Measurements from ENCODE around the gene PDE4B. TPM values are rescaled to one million over a fixed set of nuclear protein-coding genes. Genes with fewer than 3 reads are reported as not detected.
"Not testable (repeated sequence)": the region's sequence is repeated elsewhere in the genome, so short reads cannot be mapped to it uniquely, and the experiment has no call there.

PDE4B gene
- polyA plus RNA-seq, 6 donors from 2014 or later: 126 to 400 (median 150) TPM

- Mint-ChIP-seq H3K9me3 (no peaks in the 10 kb centered on the region), H3K36me3 (no peaks in the 10 kb centered on the region), H3K27me3 (peaks cover 0 to 28% (median 6%) of the 10 kb centered on the region in 3 donors), H3K27ac (no peak overlapping the region), H3K4me3 (no peak overlapping the region), H3K4me1 (no peaks in the 10 kb centered on the region)
- ATAC-seq (ENCODE audit: low read depth in 2 of 2) (no peak), DNase-seq (no peak)
Measured at GRCh38 chr1:65998763-65999583, 206.3 kb downstream of the PDE4B start.

GRCh38 chr1:66000033-66000637 lies 207.4 kb downstream of the PDE4B start:
- Mint-ChIP-seq H3K36me3 (no peaks in the 10 kb centered on the region), H3K27me3 (peaks cover 0 to 28% (median 6%) of the 10 kb centered on the region in 3 donors), H3K4me3 (no peak overlapping the region), H3K4me1 (no peaks in the 10 kb centered on the region), H3K9me3 (no peaks in the 10 kb centered on the region), H3K27ac (no peak overlapping the region)
- ATAC-seq (ENCODE audit: low read depth in 2 of 2) (no peak), DNase-seq (no peak)

GRCh38 chr1:66003690-66004089 lies 211.0 kb downstream of the PDE4B start:
- Mint-ChIP-seq H3K36me3 (no peaks in the 10 kb centered on the region), H3K27ac (no peak overlapping the region), H3K27me3 (peaks cover 0 to 18% (median 6%) of the 10 kb centered on the region in 3 donors), H3K9me3 (peaks cover 0 to 2% (median 0%) of the 10 kb centered on the region in 7 donors), H3K4me3 (no peak overlapping the region), H3K4me1 (no peaks in the 10 kb centered on the region)
- ATAC-seq (ENCODE audit: low read depth in 2 of 2) (no peak), DNase-seq (no peak)

GRCh38 chr1:66006534-66006933 lies 213.8 kb downstream of the PDE4B start:
- not testable (repeated sequence) for H3K4me1 Mint-ChIP-seq; DNase-seq; ATAC-seq (ENCODE audit: low read depth in 2 of 2); H3K27ac Mint-ChIP-seq; H3K36me3 Mint-ChIP-seq; H3K9me3 Mint-ChIP-seq
- Mint-ChIP-seq H3K27me3 (peaks cover 0 to 12% (median 0%) of the 10 kb centered on the region in 3 donors), H3K4me3 (peak overlapping the region in 1 of 8 donors; percentile 25)

GRCh38 chr1:66012106-66012784 lies 219.6 kb downstream of the PDE4B start:
- ATAC-seq (ENCODE audit: low read depth in 2 of 2): no peak
- H3K27ac Mint-ChIP-seq: no peak overlapping the region
- H3K9me3 Mint-ChIP-seq: peaks cover 0 to 2% (median 0%) of the 10 kb centered on the region in 7 donors
- DNase-seq: no peak
- no peak overlapping the region for H3K4me3 Mint-ChIP-seq
- no peaks in the 10 kb centered on the region for H3K36me3 Mint-ChIP-seq
- H3K4me1 Mint-ChIP-seq: no peaks in the 10 kb centered on the region
- H3K27me3 Mint-ChIP-seq: peaks cover 0 to 12% (median 0%) of the 10 kb centered on the region in 3 donors

- ATAC-seq (ENCODE audit: low read depth in 2 of 2) (no peak), DNase-seq (no peak)
- H3K9me3 Mint-ChIP-seq: no peaks in the 10 kb centered on the region
- no peaks in the 10 kb centered on the region for H3K36me3 Mint-ChIP-seq
- no peak overlapping the region for H3K27ac Mint-ChIP-seq
- H3K4me1 Mint-ChIP-seq: no peaks in the 10 kb centered on the region
- peaks cover 0 to 12% (median 0%) of the 10 kb centered on the region in 3 donors for H3K27me3 Mint-ChIP-seq
- H3K4me3 Mint-ChIP-seq: no peak overlapping the region
Measured at GRCh38 chr1:66013371-66013770, 220.7 kb downstream of the PDE4B start.

GRCh38 chr1:66022904-66023620 lies 230.4 kb downstream of the PDE4B start:
- Mint-ChIP-seq H3K9me3 (peaks cover 0 to 5% (median 0%) of the 10 kb centered on the region in 7 donors), H3K27ac (no peak overlapping the region), H3K27me3 (no peaks in the 10 kb centered on the region), H3K36me3 (no peaks in the 10 kb centered on the region), H3K4me3 (no peak overlapping the region), H3K4me1 (no peaks in the 10 kb centered on the region)
- no peak for DNase-seq
- ATAC-seq (ENCODE audit: low read depth in 2 of 2): no peak

- H3K27ac Mint-ChIP-seq: no peak overlapping the region
- DNase-seq (no peak), ATAC-seq (ENCODE audit: low read depth in 2 of 2) (no peak)
- H3K27me3 Mint-ChIP-seq: no peaks in the 10 kb centered on the region
- no peak overlapping the region for H3K4me3 Mint-ChIP-seq
- peaks cover 0 to 18% (median 6%) of the 10 kb centered on the region in 7 donors for H3K9me3 Mint-ChIP-seq
- H3K4me1 Mint-ChIP-seq: no peaks in the 10 kb centered on the region
- H3K36me3 Mint-ChIP-seq: peaks cover 0 to 7% of the 10 kb centered on the region in 2 donors
Measured at GRCh38 chr1:66025188-66025587, 232.5 kb downstream of the PDE4B start.

- peaks cover 0 to 7% of the 10 kb centered on the region in 2 donors for H3K36me3 Mint-ChIP-seq
- peak overlapping the region in 1 of 6 donors; percentile 73 for H3K27ac Mint-ChIP-seq
- H3K4me1 Mint-ChIP-seq: no peaks in the 10 kb centered on the region
- no peak overlapping the region for H3K4me3 Mint-ChIP-seq
- no peaks in the 10 kb centered on the region for H3K27me3 Mint-ChIP-seq
- H3K9me3 Mint-ChIP-seq: peaks cover 0 to 19% (median 9%) of the 10 kb centered on the region in 7 donors
- ATAC-seq (ENCODE audit: low read depth in 2 of 2) (no peak), DNase-seq (no peak)
Measured at GRCh38 chr1:66028035-66028434, 235.3 kb downstream of the PDE4B start.

- peaks cover 0 to 4% of the 10 kb centered on the region in 2 donors for H3K36me3 Mint-ChIP-seq
Measured at GRCh38 chr1:66033781-66034180, 241.1 kb downstream of the PDE4B start.

GRCh38 chr1:66035616-66036245 lies 243.0 kb downstream of the PDE4B start:
- Mint-ChIP-seq H3K36me3 (no peaks in the 10 kb centered on the region), H3K4me3 (no peak overlapping the region), H3K9me3 (peaks cover 0 to 5% (median 3%) of the 10 kb centered on the region in 7 donors), H3K27ac (no peak overlapping the region), H3K27me3 (peaks cover 0 to 27% (median 6%) of the 10 kb centered on the region in 3 donors), H3K4me1 (no peaks in the 10 kb centered on the region)
- ATAC-seq (ENCODE audit: low read depth in 2 of 2) (no peak), DNase-seq (no peak)

More at GRCh38 chr1:66033781-66034180, 241.1 kb downstream of the PDE4B start:
- H3K27ac Mint-ChIP-seq: no peak overlapping the region
- DNase-seq (no peak), ATAC-seq (ENCODE audit: low read depth in 2 of 2) (no peak)
- H3K4me1 Mint-ChIP-seq: no peaks in the 10 kb centered on the region
- H3K27me3 Mint-ChIP-seq: peaks cover 0 to 26% (median 6%) of the 10 kb centered on the region in 3 donors
- H3K4me3 Mint-ChIP-seq: no peak overlapping the region
- H3K9me3 Mint-ChIP-seq: peaks cover 0 to 17% (median 13%) of the 10 kb centered on the region in 7 donors

GRCh38 chr1:66041654-66042053 lies 249.0 kb downstream of the PDE4B start:
- ATAC-seq (ENCODE audit: low read depth in 2 of 2) (no peak), DNase-seq (no peak)
- Mint-ChIP-seq H3K36me3 (no peaks in the 10 kb centered on the region), H3K4me3 (no peak overlapping the region), H3K4me1 (no peaks in the 10 kb centered on the region), H3K27me3 (peaks cover 0 to 22% (median 6%) of the 10 kb centered on the region in 3 donors), H3K9me3 (peaks cover 0 to 5% (median under 1%) of the 10 kb centered on the region in 7 donors), H3K27ac (no peak overlapping the region)

- Mint-ChIP-seq H3K27ac (no peak overlapping the region), H3K4me1 (no peaks in the 10 kb centered on the region), H3K27me3 (peaks cover 0 to 18% (median 4%) of the 10 kb centered on the region in 3 donors), H3K9me3 (peaks cover 0 to 3% (median 0%) of the 10 kb centered on the region in 7 donors), H3K4me3 (no peak overlapping the region), H3K36me3 (no peaks in the 10 kb centered on the region)
- ATAC-seq (ENCODE audit: low read depth in 2 of 2): no peak
- no peak for DNase-seq
Measured at GRCh38 chr1:66043186-66043585, 250.5 kb downstream of the PDE4B start.

Data from naive B cell (primary cell).